GM12873 (cell line): ENCODE data around the gene LAIR1.

ENCODE experiments used
- TF ChIP-seq, protein P1 (sequence below): IDR thresholded peaks from 2 replicates; pipeline ENCODE4 v1.5.1; 2012; ENCODE audit warnings: low read depth, mild to moderate bottlenecking, moderate library complexity, low read length, control low read depth; ENCODE audit not compliant: insufficient read depth; ENCODE audit errors: missing control alignments

Gene LAIR1

DNA sequence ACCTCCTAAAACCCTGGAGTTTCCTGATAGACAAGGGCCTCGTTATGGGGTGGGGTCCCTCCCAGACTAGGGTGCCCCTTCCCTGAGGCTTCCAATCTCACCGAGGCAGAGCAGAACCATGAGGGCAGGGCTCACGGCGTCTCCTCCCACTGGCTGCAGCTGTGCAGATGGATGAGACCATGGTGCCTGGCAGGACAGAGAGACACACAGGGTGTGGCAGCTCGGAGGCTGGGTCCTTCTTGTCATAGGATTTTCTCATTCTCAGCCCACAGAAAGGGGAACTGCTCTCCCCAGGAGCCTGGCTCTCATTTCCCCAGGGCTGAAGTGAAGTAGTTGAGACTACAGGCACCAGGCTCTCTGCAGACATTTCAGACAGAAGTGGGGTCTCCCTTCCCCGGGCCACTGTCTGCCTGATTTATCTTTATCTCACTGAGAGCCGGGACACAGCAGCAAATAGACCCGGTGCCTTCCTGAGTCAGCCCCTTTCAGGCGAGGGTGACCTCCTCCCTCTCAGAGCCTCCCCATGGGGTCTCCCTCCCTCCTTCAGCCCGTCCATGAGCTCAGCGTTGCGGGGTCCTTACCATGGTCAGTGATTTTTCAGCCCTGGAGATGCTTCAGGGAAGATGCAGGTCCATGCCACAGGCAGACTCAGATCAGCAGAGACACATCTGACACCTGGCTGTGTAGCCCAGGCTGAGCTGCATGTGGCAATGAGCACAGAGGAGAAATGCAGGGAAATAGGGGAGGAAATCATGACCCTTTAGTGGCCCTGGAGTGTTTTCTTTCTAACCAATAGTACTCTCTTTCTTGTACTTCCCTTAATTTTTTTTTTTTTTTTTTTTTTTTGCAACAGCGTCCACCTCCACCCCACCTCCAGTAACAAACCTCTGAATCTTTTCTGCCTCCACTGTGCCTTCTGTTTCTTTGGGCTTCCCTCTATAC is 52.0 kb downstream of the LAIR1 start, which contains the start of gene LILRA5:
LILRA5 (minus strand) TSS at position 731 of the 942 bp plus-strand sequence; CDS start at position 584, 147 bp downstream.
- TF ChIP-seq, protein P1, sequence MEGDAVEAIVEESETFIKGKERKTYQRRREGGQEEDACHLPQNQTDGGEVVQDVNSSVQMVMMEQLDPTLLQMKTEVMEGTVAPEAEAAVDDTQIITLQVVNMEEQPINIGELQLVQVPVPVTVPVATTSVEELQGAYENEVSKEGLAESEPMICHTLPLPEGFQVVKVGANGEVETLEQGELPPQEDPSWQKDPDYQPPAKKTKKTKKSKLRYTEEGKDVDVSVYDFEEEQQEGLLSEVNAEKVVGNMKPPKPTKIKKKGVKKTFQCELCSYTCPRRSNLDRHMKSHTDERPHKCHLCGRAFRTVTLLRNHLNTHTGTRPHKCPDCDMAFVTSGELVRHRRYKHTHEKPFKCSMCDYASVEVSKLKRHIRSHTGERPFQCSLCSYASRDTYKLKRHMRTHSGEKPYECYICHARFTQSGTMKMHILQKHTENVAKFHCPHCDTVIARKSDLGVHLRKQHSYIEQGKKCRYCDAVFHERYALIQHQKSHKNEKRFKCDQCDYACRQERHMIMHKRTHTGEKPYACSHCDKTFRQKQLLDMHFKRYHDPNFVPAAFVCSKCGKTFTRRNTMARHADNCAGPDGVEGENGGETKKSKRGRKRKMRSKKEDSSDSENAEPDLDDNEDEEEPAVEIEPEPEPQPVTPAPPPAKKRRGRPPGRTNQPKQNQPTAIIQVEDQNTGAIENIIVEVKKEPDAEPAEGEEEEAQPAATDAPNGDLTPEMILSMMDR, result no peak

DNA sequence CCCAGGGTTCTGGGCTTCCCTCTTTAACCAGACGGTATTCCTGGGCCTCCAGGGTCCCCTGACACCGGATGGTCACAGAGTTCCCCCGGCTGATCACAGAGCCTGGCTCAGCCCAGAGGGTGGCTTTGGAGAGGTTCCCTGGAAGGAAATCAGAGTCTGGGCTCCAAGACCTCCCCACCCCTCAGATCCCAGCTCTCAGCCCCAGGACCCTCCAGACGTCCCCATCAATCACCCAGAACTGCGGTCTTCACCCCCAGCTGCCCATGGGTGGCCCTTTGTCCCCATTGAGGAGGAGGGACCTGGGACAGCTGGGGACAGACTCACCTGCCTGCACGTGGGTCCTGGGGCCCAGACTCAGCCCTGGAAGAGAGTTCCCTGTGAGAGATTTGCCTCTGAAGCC is 52.7 kb downstream of the LAIR1 start:
- TF ChIP-seq, protein P1, result no peak

DNA sequence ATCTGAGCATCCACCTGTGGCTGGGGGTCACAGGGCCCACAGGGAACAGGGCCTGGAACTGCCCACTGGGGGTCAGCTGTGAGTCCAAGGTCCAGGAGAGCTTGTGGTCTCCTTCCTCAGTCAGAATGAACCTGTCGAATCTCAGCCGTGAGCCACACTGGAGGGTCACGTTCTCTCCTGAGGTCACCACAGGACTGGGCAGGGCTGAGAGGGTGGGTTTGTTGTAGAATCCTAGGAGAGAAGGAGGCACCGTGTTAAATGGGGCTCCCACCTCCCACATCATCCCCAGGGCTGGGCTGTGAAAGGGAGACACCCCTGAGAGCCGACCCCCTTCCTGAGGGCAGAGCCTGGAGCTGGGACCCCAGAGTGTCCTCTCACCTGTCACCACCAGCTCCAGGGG is 53.2 kb downstream of the LAIR1 start:
- TF ChIP-seq, protein P1, result no peak

DNA sequence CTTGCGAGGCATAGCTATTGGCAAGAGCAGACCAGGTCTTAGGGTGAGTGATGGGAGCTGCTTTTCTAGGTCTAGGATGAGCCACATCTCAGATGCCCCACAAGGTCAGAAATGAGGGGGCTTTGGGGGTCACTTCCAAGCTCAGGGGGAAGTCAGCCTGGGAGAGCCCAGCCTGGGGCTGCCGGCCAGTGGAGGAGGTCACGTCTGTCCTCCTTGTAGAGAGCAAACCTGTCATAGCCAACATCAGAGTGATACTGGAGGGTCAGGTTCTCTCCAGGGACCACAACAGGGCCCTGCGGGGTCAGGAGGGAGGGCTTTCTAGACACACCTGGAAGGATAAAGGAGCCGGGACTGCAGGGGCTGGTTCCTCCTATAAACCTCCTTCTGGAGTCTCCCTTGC is 54.2 kb downstream of the LAIR1 start:
- TF ChIP-seq, protein P1, result no peak

DNA sequence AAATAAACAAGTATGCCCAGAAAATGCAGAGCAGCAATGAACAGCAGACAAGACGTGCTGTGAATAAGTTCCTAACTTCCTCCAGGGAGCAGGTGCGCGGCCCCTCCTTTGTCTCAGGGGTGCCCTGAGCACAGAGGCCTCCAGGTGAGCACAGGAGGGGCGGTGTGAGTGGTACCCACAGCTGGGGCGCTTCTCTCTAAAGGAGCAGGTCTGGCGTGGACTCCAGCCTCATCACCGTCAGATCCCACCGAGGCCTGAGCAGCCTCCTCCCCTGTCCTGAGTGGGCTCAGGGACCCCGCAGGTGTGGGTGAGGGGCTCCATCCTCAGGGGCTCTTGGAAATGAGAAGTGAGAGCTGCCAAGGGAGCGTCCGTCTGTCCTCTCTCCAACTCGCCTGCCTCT is 54.9 kb downstream of the LAIR1 start:
- TF ChIP-seq, protein P1, result no peak

DNA sequence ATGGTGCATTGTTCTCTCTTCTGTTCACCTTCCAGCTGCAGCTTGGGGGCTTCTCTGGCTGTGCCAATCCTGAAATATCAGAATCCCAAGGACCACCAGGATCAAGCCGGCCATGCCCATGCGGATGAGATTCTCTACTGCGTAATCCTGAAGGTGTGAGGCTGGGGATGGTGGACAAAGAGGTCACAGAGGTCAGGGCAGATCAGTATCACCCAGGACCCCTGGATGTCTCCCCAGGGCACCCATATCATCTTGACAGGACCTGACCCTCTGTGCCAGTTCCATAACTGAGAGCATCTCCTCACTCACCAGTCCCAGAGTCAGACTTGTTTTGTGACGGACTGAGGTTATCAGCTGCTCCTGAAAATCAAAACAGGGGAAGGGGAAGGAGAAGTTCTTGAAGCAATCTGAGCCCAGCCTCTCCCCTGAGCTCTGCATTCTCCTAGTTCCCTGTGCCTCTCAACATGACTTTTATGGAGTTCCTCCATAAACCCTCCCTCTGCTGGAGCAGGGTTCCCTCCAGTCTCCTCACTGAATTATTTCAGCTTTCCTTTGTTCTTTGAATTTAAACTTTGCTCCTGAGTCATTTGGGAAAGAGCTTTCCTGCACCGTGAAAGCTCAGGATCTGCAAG is 57.2 kb downstream of the LAIR1 start:
- TF ChIP-seq, protein P1, result no peak

DNA sequence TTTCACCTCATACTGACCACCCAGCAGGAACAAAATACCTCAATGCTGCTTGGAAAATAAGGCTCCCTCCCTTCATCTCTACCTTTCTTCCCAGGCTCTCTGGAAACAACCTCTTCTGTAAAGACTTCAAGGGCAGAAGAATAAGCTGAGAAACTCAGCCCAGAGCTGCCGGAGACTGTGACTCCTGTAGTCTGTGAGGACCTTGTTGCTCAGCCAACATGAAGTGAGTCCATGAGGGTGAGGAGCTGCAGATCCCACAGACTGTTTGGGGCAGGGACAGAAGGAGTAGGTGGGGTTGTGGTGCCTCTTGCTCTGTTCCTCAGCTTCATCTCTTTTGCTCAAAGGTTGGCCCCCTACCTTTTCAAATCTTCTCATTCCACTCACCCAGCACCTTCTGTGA is 59.6 kb downstream of the LAIR1 start:
- TF ChIP-seq, protein P1, result no peak
